Vagina (tissue), 2 donors: ENCODE results near the gene ARHGAP10. TPM values are rescaled to one million over a fixed set of nuclear protein-coding genes. Genes with fewer than 3 reads are reported as not detected.

ENCODE experiments used
- DNase-seq, 2 donors: peaks; one replicate each; pipeline ENCODE4 v3.0.0-alpha.2; 2017; ENCODE audit errors: extremely low spot score in 2 of 2
- H3K27ac ChIP-seq: fragments of 200-600 bp; sonication (generic); one replicate; pipeline ENCODE4 v1.5.1; 2019
- H3K27me3 ChIP-seq: fragments of 200-600 bp; sonication (generic); one replicate; pipeline ENCODE4 v1.5.1; 2019
- H3K36me3 ChIP-seq, 2 donors: fragments of 200-600 bp; sonication (generic); one replicate each; pipeline ENCODE4 v1.5.1; 2017 to 2019
- H3K4me1 ChIP-seq: fragments of 200-600 bp; sonication (generic); one replicate; pipeline ENCODE4 v1.5.1; 2019
- H3K4me3 ChIP-seq, 2 donors: fragments of 200-600 bp; sonication (generic); 1 replicate in 1 of 2; 2 replicates in 1 of 2; pipeline ENCODE4 v1.5.1; 2016 to 2019
- H3K9me3 ChIP-seq: fragments of 200-600 bp; sonication (generic); one replicate; pipeline ENCODE4 v1.5.1; 2019
- POLR2A ChIP-seq, 2 donors: fragments of 450-650 bp; IDR thresholded peaks; one replicate each; pipeline ENCODE4 v1.6.1; 2017; ENCODE audit warnings: antibody characterized with exemption in 2 of 2, mild to moderate bottlenecking in 2 of 2, moderate library complexity in 2 of 2
- POLR2AphosphoS5 ChIP-seq, 2 donors: sonication (generic); formaldehyde crosslinking; IDR thresholded peaks; one replicate each; pipeline ENCODE4 v1.9.0; 2017; ENCODE audit warnings: antibody characterized with exemption in 2 of 2, mild to moderate bottlenecking in 2 of 2, low read depth in 1 of 2; ENCODE audit not compliant: insufficient read depth in 1 of 2
- intact Hi-C: fragments of 100-400 bp; cut with DNase I; formaldehyde crosslinking; loops from one replicate; pipeline ENCODE4 v1.15.1; 2023
- total RNA-seq: library from RNA; depleted of rRNA; stranded (reverse); fragments of >200 nt; gene quantifications from one replicate; pipeline ENCODE4 v1.2.3, GENCODE V29; 2016
- TF ChIP-seq, protein P1 (sequence below), 3 experiments: fragments of 450-650 bp in 2 of 3; fragments of 200-600 bp in 1 of 3; sonication (generic) in 1 of 3; IDR thresholded peaks; one replicate each; pipeline ENCODE4 v1.5.1; 2017 to 2019; ENCODE audit warnings: antibody characterized with exemption in 3 of 3, mild to moderate bottlenecking in 2 of 3, moderate library complexity in 2 of 3

ARHGAP10 gene
- total RNA-seq, 1 donor from 2014 or later, result 55.5 TPM

DNA sequence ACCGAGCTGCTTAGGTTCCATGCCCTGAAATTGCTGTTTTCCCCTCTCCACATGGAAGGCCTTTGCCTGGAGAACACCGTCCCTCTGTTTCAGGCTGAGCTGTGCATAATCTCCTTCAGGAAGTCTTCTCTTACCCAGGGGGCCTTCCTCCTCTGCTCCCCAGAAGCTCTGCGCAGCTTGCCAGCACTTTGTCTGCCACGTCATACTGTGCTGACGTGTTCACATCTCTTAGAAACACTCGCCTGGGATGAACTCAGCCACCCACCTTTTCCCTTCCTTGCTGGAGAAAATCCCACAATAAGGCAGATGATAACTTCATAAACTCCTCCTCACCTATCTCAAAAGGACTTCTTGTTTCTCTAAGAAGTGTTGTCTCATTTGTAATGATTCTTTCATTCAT is 110.7 kb downstream of the ARHGAP10 start:
- intact Hi-C loops, result no loop called here
- DNase-seq, result no peak

DNA sequence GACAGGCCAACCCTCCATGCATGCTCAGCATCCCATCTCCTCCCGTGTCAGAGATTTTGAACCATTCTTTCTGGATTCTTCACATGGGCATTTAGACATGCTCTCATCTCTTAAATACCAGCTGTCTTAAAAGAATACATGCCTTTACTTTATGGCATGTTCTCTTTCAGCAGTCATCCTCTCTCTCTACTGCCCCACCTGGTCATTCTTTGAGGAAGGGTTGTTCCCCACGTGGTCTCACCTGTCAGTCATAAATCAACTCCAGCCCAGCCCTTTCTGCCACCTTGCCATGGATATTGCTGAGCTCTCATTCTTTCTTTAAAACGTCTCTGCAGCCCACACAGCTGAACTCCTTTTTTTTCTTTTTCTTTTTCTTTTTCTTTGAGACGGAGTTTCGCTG is 111.3 kb downstream of the ARHGAP10 start:
- DNase-seq, result no peak
- Histone ChIP-seq H3K27me3 (no peaks in the 10 kb centered on the region), H3K36me3 (no peaks in the 10 kb centered on the region), H3K4me1 (peaks cover 50% of the 10 kb centered on the region), H3K4me3 (no peak overlapping the region), H3K27ac (peak overlapping the region; percentile 9), H3K9me3 (no peaks in the 10 kb centered on the region)
- intact Hi-C loops, result no loop called here
- TF ChIP-seq POLR2A (IDR thresholded peaks at IDR 0.05) (no peak), POLR2AphosphoS5 (IDR thresholded peaks at IDR 0.05; ENCODE audit: insufficient read depth in 1 of 2, low read depth in 1 of 2) (no peak)

More for the DNA sequence above, 110.7 kb downstream of the ARHGAP10 start:
- Histone ChIP-seq H3K27me3 (no peaks in the 10 kb centered on the region), H3K4me1 (peaks cover 46% of the 10 kb centered on the region), H3K9me3 (no peaks in the 10 kb centered on the region), H3K36me3 (no peaks in the 10 kb centered on the region), H3K4me3 (no peak overlapping the region), H3K27ac (peak overlapping the region; percentile 9)
- TF ChIP-seq, protein P1, sequence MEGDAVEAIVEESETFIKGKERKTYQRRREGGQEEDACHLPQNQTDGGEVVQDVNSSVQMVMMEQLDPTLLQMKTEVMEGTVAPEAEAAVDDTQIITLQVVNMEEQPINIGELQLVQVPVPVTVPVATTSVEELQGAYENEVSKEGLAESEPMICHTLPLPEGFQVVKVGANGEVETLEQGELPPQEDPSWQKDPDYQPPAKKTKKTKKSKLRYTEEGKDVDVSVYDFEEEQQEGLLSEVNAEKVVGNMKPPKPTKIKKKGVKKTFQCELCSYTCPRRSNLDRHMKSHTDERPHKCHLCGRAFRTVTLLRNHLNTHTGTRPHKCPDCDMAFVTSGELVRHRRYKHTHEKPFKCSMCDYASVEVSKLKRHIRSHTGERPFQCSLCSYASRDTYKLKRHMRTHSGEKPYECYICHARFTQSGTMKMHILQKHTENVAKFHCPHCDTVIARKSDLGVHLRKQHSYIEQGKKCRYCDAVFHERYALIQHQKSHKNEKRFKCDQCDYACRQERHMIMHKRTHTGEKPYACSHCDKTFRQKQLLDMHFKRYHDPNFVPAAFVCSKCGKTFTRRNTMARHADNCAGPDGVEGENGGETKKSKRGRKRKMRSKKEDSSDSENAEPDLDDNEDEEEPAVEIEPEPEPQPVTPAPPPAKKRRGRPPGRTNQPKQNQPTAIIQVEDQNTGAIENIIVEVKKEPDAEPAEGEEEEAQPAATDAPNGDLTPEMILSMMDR (IDR thresholded peaks at IDR 0.05), result no peak
- TF ChIP-seq POLR2A (IDR thresholded peaks at IDR 0.05), result no peak
- TF ChIP-seq POLR2AphosphoS5 (IDR thresholded peaks at IDR 0.05; ENCODE audit: insufficient read depth in 1 of 2, low read depth in 1 of 2), result no peak

DNA sequence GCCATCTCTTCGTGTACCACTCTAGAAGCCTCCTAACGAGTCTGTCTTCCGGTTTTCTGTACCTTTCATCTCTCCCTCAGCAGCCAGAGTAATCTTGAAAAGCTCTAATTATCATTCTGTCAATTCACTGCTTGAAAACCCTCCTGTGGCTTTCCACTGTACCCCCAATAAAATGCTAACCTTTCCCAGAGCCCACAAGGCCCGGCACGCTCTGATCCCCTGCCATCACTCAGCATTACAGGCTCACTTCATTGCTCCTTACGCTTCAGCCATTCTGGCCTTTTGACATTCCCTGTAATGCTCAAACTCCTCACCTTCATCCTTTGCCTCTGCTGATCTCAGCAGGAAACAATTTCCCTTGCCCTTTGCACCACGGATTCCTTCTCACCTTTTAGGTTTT is 112.9 kb downstream of the ARHGAP10 start:
- no peak overlapping the region for H3K27ac ChIP-seq

DNA sequence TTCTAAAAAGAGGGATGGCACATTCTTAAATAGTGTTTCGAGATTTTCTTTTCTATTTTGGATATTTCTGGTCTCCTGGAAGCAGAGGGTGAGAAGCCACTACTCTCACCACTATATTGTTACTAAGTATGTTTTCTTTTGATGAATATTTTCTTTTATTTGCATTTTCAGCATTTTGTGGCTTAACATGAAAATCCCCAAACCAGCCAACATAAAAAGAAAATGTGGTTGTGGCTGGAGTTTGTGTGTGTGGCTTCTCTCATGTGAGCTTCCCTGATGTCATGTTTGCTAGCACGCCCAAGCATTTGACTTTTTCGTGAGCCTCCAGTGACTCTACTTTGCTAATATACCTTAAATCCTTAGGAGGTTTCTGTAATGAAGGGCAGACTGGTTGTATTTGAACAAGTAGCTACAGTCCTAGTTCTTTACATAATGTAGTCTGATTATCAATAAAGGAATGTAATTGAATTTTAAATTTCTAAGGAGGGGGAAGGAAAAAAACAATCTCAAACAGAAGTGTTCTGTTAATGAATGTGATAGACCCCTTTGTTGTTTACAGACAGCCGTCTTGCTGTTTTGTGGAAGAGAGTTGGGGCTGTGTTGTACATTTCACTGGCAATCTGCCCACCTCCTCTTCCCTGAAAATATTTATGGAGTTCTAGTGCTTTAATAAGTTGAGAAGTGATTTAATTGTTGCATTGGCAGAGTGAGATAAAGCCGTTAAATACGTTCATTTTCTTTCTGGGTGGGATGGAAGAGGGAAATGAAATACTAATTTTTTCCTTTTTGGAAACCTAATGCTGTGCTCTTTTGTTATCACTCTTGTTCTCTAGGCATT is 114.6 kb downstream of the ARHGAP10 start:
- Histone ChIP-seq H3K27ac (no peak overlapping the region), H3K27me3 (no peaks in the 10 kb centered on the region), H3K4me1 (peaks cover 39% of the 10 kb centered on the region), H3K36me3 (no peaks in the 10 kb centered on the region), H3K4me3 (no peak overlapping the region), H3K9me3 (no peaks in the 10 kb centered on the region)
- no peak for DNase-seq
- TF ChIP-seq POLR2A (IDR thresholded peaks at IDR 0.05), result no peak
- TF ChIP-seq, protein P1 (IDR thresholded peaks at IDR 0.05), result no peak
- no peak for TF ChIP-seq POLR2AphosphoS5 (IDR thresholded peaks at IDR 0.05; ENCODE audit: insufficient read depth in 1 of 2, low read depth in 1 of 2)
- intact Hi-C loops, result no loop called here

More for the DNA sequence above, 112.9 kb downstream of the ARHGAP10 start:
- no peaks in the 10 kb centered on the region for H3K27me3 ChIP-seq
- no peaks in the 10 kb centered on the region for H3K9me3 ChIP-seq
- no peak for DNase-seq
- peaks cover 57% of the 10 kb centered on the region for H3K4me1 ChIP-seq
- no peak overlapping the region for H3K4me3 ChIP-seq
- intact Hi-C loops, result no loop called here
- TF ChIP-seq POLR2A (IDR thresholded peaks at IDR 0.05), result no peak
- TF ChIP-seq POLR2AphosphoS5 (IDR thresholded peaks at IDR 0.05; ENCODE audit: insufficient read depth in 1 of 2, low read depth in 1 of 2), result no peak
- TF ChIP-seq, protein P1 (IDR thresholded peaks at IDR 0.05), result no peak
- no peaks in the 10 kb centered on the region for H3K36me3 ChIP-seq

DNA sequence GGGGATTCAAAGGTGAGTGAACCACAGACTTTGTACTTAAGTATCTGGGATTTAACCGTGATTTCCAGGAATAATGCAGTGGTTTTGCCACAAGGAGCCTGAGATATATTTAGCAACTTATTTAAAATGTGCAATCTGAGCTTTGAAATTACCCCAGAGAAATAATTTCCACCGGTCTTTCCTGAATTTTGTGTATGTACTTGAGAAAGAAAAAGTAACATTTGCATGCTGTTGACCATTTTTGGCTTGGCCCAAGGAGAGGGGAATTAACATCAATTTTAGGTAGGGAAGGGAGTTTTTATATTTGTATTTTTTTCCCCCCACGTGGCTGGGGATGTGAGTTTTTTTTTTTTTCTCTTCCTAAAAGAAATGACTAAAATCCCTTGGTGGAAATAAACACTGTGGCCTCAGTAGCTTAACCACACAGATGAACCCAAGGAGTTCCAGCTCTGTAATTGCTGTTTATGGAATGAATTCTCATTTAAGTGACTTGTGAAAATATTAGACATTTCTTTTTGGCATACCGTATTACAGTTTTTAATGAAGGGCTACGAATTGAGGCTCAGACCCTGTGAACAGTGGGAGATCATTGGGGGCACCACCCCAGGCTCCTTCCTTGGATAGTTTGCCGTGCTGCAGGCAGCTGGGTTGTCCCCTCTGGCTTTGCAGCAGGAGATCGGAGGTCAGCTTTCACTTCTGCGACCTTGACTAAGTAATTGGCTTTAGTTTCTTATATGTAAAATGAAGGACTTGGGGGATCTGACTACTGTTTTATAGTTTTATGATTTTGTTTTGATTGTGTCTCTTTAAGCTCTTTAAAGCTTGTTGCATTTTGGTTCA is 116.1 kb downstream of the ARHGAP10 start:
- peaks cover 37% of the 10 kb centered on the region for H3K4me1 ChIP-seq
- intact Hi-C loops, result no loop called here
- no peak for DNase-seq

More for the DNA sequence above, 116.1 kb downstream of the ARHGAP10 start:
- TF ChIP-seq, protein P1 (IDR thresholded peaks at IDR 0.05), result no peak
- TF ChIP-seq POLR2AphosphoS5 (IDR thresholded peaks at IDR 0.05; ENCODE audit: insufficient read depth in 1 of 2, low read depth in 1 of 2) (no peak), POLR2A (IDR thresholded peaks at IDR 0.05) (no peak)
- Histone ChIP-seq H3K27me3 (no peaks in the 10 kb centered on the region), H3K27ac (peak overlapping the region; percentile 54), H3K9me3 (no peaks in the 10 kb centered on the region), H3K36me3 (no peaks in the 10 kb centered on the region), H3K4me3 (no peak overlapping the region)
